D341Med (cell line): ENCODE measurements around the gene CSF1R.
"Not testable (repeated sequence)": the region's sequence is repeated elsewhere in the genome, so short reads cannot be mapped to it uniquely, and the experiment has no call there.

Experiments used
- DNase-seq: peaks from one replicate; pipeline ENCODE4 v3.0.0; 2012; ENCODE audit warnings: low spot score

The CSF1R gene

GRCh38 chr5:150103678-150104549, 17.6 kb upstream of the CSF1R start:
- DNase-seq, result no peak

- DNase-seq, result peak; percentile 12
Measured at GRCh38 chr5:150101023-150101422, 14.7 kb upstream of the CSF1R start.

- no peak for DNase-seq
Measured at GRCh38 chr5:150097152-150097551, 10.8 kb upstream of the CSF1R start.

- DNase-seq, result no peak
Measured at GRCh38 chr5:150092159-150092787, 5.9 kb upstream of the CSF1R start.

- peak; percentile 4 for DNase-seq
Measured at GRCh38 chr5:150085191-150085912, 1.0 kb downstream of the CSF1R start.

GRCh38 chr5:150084754-150085153, 1.6 kb downstream of the CSF1R start:
- not testable (repeated sequence) for DNase-seq

GRCh38 chr5:150082889-150083288, 3.5 kb downstream of the CSF1R start:
- DNase-seq, result peak; percentile 9

GRCh38 chr5:150082374-150082773, 4.0 kb downstream of the CSF1R start:
- peak; percentile 5 for DNase-seq

- DNase-seq, result peak; percentile 15
Measured at GRCh38 chr5:150081541-150082283, 4.6 kb downstream of the CSF1R start.

GRCh38 chr5:150080696-150081435, 5.5 kb downstream of the CSF1R start:
- DNase-seq, result peak; percentile 13

- peak; percentile 14 for DNase-seq
Measured at GRCh38 chr5:150079909-150080461, 6.4 kb downstream of the CSF1R start.

GRCh38 chr5:150078802-150079689, 7.3 kb downstream of the CSF1R start:
- DNase-seq, result peak; percentile 21

GRCh38 chr5:150077996-150078801, 8.2 kb downstream of the CSF1R start:
- peak; percentile 9 for DNase-seq

- DNase-seq, result peak; percentile 7
Measured at GRCh38 chr5:150077060-150077459, 9.3 kb downstream of the CSF1R start.

GRCh38 chr5:150075806-150076205, 10.5 kb downstream of the CSF1R start:
- DNase-seq, result peak; percentile 13

GRCh38 chr5:150075233-150075632, 11.1 kb downstream of the CSF1R start:
- DNase-seq, result peak; percentile 4

GRCh38 chr5:150073677-150074076, 12.7 kb downstream of the CSF1R start:
- DNase-seq, result no peak

GRCh38 chr5:150073086-150073625, 13.2 kb downstream of the CSF1R start:
- DNase-seq, result no peak

- no peak for DNase-seq
Measured at GRCh38 chr5:150070821-150071220, 15.5 kb downstream of the CSF1R start.
